Stimulated activated CD4-positive, alpha-beta T cell treated with anti-CD3 and anti-CD28 coated beads, Interleukin-1b, Interleukin-23, amount 100 ng/mL, for 4 hours (primary cell): ENCODE data around the gene ABCA1.
"Not testable (repeated sequence)": the region's sequence is repeated elsewhere in the genome, so short reads cannot be mapped to it uniquely, and the experiment has no call there.

Experiments
- DNase-seq, 2 donors: peaks; one replicate each; pipeline ENCODE4 v3.0.0-alpha.2; 2020; ENCODE audit warnings: low read depth in 2 of 2

ABCA1 gene

DNA sequence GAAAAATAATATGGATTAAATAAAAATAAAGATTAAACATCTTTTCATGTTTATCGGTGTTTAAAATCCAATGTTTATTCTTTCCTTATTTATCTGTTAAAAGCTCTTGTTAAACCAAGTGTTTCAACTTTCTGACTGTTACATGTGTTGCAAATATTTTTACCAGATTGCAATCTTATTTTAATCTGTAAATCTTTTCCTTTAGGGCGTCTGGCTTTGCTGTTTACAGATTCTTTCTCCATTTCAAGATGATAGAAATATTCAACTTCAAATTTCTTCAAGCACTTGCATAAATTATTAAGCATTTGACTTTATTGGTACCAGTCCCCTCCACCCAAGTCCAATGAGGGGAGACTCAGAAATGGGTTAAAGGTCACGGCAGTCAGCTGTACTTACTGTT, 16.9 kb upstream of the ABCA1 start:
- no peak for DNase-seq

DNA sequence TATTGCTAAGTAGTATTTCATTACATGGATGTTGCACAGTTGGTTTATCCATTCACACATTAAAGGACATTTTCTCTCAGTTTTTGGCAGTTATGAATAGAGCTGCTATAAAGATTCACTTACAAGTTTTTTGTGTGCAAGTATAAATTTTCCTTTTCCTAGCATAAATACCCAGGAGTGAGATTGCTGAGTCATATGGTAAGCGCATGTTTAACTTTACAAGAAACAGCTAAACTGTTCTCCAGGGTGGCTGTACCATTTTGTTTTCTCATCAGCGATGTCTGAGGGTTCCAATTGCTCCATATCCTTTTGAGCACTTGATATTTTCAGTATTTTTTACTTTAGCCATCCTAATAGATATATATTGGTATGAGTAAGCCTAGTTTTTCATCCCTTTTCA, 16.4 kb upstream of the ABCA1 start:
- no peak for DNase-seq

DNA sequence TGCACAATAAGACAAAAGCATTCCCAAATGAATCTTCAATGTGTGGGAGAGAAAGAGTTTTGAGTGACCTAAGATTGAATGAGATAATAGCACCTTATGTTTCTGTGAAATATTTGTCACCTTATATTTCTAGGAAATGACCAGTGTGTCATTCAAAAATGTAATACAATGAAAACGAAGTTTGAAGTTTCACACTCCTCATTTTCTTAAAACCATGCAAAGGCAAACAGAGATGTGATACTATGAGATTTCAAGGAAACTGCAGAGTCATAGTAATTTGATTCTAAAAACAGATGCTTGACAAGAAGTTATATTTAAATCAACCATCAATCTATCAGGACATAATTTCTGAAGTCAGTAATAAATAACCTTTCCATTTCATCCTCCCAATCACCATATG, 13.6 kb upstream of the ABCA1 start:
- no peak for DNase-seq

DNA sequence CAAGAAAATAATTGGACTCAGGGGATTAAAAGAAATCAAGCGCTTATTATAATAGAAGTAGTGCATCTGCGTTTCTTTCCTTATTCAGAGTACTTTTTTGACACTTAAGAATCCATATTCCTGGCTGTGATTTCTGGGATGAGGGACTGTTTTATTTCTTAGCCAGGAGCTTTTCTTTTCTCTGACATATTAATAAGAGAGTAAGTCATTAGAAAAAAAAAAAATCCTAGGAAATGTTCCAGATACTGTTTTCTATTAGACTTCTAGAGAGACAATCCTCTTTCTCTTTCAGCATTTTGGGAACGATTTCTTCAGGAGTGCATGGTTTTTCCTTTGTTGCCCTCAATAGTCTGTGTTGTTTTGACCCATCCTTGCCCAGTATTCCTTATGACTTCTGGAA, 8.3 kb upstream of the ABCA1 start:
- no peak for DNase-seq

DNA sequence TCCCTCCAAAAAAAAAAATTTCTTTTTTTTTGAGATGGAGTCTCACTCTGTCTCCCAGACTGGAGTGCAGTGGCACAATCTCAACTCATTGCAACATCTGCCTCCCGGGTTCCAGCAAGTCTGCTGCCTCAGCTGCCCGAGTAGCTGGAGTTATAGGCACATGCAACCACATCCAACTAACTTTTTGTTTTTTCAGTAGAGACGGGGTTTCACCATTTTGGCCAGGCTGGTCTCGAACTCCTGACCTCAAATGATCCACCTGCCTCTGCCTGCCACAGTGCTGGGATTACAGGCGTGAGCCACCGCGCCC, 7.5 kb upstream of the ABCA1 start:
- DNase-seq: not testable (repeated sequence)

DNA sequence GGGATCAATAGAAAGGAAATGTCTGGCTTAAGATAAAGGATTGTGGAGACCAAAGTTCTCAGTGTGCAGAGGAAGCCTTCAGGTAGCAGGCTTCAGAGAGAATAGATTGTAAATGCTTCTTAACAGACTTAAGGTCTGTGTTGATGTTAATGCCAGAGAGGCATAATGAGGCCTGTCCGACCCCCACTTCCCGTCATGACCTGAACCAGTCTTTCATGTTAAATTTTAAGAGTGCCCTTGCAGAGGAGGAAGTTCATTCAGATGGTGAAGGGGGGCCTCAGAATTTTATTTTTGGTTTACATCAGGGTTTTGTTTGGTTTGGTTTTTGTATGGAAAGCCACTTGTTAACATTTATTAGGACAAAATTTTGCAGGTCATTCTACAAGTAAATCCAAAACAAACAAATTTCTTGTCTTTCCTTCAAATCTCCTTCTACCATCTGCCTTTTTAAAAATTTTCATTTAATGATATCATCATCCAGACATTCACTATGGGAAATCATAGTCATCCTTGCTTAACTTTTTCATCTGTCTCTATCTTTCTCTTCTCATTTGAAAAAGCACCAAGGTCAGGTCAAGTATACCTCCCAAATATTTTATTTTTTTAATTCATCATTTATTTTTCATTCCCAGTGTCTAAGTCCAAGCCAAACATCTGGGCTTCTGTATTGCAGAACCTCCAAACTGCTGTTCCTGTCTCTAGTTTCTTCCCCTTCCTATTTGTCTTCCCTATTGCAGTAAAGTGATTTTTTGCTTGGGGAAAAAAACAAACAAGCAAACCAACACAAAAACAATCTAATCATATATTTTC, 6.9 kb upstream of the ABCA1 start:
- DNase-seq: no peak

DNA sequence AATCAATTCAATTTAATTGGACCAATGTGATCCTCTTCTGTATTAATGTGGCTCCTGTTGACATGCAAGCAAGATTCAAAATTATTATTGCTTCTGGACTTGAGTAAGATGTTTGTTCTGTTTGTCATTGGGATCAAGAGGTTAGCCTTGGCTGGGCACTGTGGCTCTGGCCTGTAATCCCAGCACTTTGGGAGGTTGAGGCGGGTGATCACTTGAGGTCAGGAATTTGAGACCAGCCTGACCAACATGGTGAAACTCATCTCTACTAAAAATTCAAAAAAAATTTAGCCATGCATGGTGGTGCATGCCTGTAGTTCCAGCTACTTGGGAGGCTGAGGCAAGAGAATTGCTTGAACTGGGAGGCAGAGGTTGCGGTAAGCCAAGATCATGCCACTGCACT, 5.1 kb upstream of the ABCA1 start:
- DNase-seq: not testable (repeated sequence)

DNA sequence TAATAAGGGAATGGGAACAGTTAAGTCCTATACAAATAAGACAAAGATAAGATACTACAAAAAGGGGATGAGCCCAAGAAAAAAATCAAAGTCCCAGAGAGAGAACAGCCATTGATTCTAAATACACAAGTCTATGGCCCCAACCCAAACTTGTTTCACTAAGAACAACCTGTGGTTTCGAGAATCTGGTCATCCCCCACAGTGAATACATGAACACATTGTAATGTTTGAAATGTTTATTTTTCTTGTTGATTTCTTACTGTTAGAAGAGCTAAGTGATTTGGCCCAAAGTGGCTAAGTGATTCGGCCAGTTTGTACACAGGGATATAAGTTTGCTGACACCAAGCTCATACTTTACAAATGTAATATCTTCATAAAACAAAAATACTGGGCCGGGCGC, 3.3 kb upstream of the ABCA1 start:
- DNase-seq: no peak

DNA sequence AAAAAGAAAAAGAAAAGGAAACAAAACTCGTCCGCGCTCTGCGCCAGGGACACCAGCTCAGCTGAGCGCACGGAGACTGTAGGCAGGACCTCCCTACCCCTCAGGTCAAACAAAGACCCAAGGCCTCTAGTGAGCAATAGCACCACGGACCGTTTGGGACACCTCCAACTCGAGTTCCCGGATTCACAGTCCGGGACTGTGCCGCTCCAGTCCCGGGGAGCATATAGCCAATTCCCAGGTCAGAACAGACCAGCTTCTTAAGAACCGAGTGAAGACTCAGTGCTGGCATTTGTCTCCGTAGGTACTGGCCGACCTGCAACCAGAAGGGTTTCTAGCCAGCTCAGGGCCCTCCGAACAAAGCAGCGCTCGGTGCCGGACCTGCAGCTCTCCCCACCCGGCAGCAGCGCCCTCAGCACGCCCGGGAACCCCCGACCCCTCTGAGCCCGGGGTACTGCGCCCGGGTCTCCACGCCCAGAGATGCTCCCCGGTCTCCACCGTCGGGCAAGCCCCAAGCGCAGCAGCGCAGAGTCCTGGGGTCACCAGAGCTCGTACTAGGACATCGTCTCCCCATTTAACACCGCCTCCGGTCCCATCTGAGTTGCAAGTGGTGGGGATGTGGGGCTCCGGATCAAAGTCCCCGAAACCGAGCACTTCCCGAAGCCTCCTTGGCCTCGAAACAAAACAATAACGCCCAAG, 591 bp downstream of the ABCA1 start:
- no peak for DNase-seq

DNA sequence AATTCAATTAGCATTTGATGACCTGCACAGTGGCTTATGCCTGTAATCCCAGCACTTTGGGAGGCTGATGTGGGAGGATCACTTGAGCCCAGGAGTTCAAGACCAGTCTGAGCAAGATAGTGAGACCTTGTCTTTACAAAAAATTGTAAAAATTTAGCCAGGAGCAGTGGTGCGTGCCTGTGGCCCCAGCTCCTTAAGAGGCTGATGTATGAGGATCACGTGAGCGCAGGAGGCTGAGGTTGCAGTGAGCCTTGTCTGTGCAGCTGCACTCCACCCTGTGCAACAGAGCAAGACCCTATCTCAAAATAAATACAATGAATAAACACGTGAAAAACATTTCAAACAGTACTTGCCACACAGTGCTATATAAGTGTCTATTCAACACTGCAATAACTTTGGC, 4.2 kb downstream of the ABCA1 start:
- no peak for DNase-seq

DNA sequence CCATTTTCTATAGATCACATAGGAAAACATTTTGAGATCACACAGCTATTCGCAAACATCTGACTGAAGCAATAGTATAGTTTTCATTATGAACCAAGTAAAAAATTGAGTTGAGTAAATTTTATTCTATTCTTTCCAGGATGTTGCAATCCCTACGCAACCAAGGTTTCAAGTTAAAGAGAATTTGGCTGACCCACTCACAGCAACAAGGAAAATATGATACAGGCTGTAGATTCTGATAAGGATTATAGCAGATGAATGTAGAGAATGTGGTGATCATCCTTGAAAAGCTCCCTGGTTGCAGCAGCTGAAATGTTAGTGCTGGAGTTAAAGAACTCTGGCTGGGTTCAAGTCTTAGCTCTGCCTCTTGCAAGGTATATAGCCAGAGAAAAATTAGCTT, 4.7 kb downstream of the ABCA1 start:
- DNase-seq: no peak

DNA sequence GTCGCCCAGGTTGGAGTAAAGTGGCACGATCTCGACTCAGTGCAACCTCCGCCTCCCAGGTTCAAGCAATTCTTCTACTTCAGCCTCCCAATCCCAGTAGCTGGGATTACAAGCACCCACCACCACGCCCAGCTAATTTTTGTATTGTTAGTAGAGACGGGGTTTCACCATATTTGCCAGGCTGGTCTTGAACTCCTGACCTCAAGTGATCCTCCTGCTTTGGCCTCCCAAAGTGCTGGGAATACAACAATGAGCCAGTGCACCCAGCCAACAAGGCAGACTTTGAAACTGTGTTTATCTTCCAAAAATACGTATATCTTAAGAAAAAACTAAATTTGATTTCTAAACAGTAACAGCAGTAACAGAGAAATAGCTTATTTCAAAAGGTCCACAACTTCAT, 5.2 kb downstream of the ABCA1 start:
- not testable (repeated sequence) for DNase-seq

DNA sequence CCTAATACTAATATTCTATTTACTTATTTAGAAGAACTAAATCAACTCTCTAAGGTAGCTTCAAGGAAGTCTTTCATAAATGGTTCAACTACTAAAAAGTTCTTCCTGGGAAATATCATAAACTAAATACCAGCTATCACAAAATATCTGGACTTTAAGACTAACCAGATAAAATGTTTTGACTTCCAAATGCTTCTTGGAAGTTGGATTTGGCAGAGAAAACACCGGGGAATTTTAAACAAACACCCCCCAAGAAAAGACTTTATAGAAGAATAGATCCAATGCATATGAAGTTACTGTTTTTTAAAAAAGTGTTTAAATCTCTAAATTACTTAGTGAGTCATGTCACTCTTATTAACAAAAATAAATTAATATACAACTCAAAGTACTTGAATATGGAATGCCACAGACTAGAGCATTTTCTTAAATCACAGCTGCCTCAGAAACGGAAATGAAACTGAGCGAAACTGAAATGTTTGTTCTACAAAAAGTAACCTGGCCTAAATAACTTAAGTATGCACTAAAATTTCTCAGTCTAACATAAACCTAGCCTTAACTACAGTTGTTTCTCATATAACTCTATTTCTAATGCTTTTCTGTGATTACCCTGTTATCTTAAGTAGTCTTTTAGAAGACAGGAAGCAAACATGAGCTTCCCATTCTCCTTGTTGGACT, 6.8 kb downstream of the ABCA1 start:
- no peak for DNase-seq

DNA sequence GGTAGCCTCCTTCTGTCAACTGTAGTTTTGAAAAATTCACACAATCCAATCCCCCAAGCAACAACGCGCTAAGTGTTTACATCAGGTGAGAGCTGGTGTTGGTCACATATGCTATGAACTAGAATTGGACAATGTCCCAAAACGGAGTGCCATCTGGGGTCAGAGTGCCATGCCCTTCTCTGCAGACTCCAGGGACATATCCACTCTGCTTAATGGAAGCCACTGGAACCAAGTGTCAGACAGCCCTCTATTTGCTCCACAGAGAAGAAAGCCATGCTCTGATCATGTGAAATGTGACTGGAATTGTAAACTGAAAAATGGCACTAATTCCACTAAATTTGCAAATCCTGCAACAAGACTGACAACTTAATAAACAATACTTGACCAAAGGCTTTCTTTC, 12.2 kb downstream of the ABCA1 start:
- DNase-seq: no peak

DNA sequence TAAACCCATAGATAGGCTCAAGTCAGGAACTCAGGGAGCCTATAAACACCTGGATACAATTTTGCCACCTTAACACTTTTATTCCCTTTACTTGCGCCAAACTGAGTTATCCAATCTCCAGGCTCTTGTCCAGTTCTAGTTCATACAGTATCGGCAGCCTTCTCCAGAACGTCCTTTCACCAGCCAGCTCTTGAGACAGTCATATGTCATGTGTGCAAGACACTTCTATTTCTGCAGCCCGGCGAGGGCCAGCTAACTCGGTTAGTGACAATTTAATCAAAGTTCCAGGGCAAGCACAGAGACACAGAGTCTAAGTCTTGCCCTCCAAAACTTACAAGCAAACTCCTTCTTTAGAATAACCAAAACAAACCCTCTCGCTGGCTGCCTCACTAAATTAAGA, 12.9 kb downstream of the ABCA1 start:
- DNase-seq: no peak

DNA sequence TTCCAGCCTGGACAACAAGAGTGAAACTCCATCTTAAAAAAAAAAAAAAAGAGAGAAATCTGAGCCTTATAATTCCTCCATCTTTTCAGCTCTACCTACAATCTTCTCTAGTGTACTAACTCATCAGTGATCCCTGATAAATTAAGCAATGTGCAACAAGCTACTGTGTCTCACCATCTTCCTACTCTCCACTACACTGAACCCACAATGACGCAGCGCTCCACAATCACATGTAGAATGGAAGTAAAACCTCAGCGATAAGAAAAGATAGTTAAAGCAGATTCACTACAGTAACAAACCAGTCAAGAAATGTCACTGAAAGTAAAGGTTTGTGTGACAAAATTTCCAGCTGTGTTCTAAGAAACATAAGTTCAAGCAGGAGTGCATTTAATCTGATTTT, 13.5 kb downstream of the ABCA1 start:
- DNase-seq: no peak

DNA sequence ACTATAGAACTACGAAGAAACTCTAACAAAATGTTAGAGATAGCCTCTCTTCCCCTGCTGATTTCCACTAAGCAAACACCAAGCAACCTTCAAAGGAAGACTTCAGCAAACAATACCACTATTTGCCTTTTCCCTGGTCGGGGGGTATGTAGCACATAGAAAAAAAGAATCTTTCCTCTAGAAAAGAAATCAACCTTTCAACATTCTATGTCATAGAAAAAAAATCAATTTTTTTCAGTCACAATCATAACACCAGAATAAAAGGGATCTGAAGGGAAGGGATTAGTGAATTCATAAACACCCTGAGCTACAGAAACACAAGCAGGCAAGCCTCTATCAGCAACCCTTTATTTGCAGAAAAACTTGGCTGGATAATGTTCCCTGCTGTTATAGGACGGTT, 15.3 kb downstream of the ABCA1 start:
- no peak for DNase-seq

DNA sequence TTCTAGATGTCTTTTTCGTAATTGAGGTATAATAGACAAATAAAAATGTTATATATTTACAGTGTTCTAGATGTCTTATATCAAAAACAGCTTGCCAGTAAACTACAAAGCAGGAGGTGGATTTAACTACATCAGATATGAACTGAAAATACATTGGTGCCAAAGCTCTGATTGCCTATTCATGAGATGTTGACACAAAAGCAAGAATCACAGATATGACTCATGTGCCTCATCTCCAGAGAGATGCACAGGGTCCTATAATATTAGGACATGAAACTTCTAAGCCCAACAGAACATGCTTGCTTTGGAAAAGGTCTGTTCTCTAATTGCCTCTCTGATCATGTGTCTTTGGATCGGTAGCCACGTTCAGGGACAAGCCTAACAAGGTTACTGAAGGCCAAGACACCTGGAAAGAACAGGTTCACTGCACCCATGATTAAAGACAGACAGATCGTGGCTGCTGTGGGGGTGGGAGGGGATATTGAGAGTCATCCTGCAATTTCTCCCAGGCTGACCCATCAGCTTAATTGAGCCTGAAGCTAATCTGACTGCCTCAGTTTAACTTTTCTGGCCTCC, 16.8 kb downstream of the ABCA1 start:
- DNase-seq: no peak

DNA sequence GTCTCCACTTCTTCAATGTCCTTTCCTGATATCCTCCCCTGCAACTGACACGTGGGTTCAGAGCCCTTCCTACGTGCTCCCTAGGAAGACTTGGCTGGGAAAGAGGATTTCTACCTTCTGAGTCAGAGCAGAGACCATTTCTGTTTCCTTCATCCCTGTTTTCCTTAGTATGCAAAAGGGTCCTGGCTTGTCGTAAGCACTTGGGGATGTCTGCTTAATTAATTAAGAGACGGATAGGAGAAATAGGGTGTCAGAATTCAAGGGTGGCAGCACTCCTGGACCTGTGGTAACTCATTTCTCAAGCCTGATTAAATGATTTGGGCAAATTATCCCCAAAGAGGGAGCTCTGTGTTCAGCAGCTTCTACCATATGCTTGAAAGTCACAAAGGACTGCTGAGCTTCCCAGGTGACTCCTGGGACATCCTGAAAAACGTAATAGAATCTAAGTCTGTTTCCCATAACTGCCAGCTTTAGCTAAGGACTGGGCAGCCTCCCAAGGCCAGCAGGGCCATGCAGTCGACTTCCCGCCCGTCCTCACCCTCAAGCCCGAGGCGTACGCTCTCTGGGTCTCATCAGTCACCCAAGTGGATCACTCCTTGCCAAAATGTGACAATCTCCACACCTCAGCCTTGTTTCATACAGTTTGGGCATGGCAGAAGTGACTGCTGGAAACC, 20.5 kb downstream of the ABCA1 start:
- DNase-seq: no peak

DNA sequence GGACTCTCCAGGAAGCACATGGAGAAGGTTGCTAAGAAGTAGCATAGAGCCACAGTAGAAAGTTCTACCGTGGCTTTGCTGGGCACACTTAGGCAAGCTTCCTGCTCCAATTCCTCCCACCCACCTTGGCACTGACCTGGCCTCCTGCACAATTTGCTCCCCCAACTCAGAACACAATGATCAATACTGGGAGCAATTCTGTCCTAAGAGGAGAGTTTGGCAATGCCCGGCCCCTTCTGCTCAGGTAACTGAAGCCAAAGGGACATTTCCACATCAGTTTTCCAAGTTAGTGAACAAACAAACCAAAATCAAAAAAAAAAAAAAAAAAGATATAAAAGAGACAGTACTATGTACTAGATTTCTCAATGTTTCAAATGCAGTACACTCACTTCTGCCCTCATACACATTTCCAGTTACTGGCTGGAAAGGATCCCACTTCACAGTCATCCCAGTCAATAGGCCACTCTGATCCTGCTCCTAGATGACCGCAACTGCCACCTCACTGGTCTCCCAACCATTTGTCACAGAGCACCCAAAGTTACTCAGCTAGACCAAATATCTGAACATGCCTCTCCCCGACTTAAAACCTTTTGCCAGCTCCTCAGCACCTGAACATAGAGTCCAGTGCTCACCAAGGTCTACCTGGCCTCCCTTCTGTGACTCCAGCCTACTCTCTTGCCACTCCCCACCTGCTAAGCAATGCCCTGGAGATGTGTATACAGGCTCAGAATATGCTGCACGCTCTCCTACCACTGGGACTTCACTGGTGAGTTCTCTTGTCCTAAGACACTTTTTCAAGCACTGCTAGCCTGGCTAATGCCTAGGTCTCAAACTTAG, 21.3 kb downstream of the ABCA1 start:
- DNase-seq: no peak

DNA sequence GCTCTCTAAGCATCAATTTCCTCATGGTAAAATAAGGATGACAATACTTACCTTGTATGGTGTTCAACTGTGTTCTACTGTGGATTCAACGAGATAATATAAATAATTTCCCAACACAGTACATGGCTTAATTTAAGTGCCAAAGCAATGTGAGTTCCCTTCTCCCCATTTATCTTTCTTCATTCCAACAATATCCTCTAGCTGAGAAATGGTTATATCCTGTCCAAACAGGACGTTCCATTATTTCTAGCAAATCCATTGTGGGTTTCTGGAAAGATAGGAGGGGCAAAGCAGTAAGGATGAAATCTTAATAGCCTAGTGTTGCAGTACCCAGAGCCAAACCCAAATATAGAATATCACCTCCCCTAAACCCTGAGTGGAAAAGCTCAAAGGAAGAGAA, 22.0 kb downstream of the ABCA1 start:
- no peak for DNase-seq
